ENCODE measurements around the gene NFKBIA.
"Not testable (repeated sequence)": the region's sequence is repeated elsewhere in the genome, so short reads cannot be mapped to it uniquely, and the experiment has no call there.

NFKBIA gene

GRCh38 chr14:35404449-35405303, at the start of gene NFKBIA:
TSS of gene NFKBIA (minus strand) at chr14:35404749. CDS start at chr14:35404644, 105 bp downstream.
- no peak for FAIRE-seq

GRCh38 chr14:35446450-35446849, 41.9 kb upstream of the NFKBIA start:
- no peak for FAIRE-seq

- FAIRE-seq = no peak
Observed at GRCh38 chr14:35444104-35444503, 39.6 kb upstream of the NFKBIA start.

GRCh38 chr14:35441160-35441559, 36.6 kb upstream of the NFKBIA start:
- FAIRE-seq = no peak

GRCh38 chr14:35438910-35439713, 34.6 kb upstream of the NFKBIA start:
- no peak for FAIRE-seq

GRCh38 chr14:35438492-35438891, 33.9 kb upstream of the NFKBIA start:
- FAIRE-seq = not testable (repeated sequence)

- no peak for FAIRE-seq
Observed at GRCh38 chr14:35435177-35435576, 30.6 kb upstream of the NFKBIA start.

- FAIRE-seq = no peak
Observed at GRCh38 chr14:35433826-35434225, 29.3 kb upstream of the NFKBIA start.

- no peak for FAIRE-seq
Observed at GRCh38 chr14:35430459-35431199, 26.1 kb upstream of the NFKBIA start.

- FAIRE-seq = no peak
Observed at GRCh38 chr14:35429951-35430350, 25.4 kb upstream of the NFKBIA start.

GRCh38 chr14:35425850-35426249, 21.3 kb upstream of the NFKBIA start:
- no peak for FAIRE-seq

GRCh38 chr14:35423621-35424020, 19.1 kb upstream of the NFKBIA start:
- no peak for FAIRE-seq

GRCh38 chr14:35420036-35420811, 15.7 kb upstream of the NFKBIA start:
- no peak for FAIRE-seq

GRCh38 chr14:35419429-35419841, 14.9 kb upstream of the NFKBIA start:
- no peak for FAIRE-seq

- FAIRE-seq = no peak
Observed at GRCh38 chr14:35418093-35418492, 13.5 kb upstream of the NFKBIA start.

GRCh38 chr14:35416108-35416750, 11.7 kb upstream of the NFKBIA start:
- FAIRE-seq = no peak

GRCh38 chr14:35414365-35414764, 9.8 kb upstream of the NFKBIA start:
- no peak for FAIRE-seq

GRCh38 chr14:35412272-35413056, 7.9 kb upstream of the NFKBIA start:
- no peak for FAIRE-seq

- no peak for FAIRE-seq
Observed at GRCh38 chr14:35410858-35411257, 6.3 kb upstream of the NFKBIA start.

GRCh38 chr14:35409595-35409994, 5.0 kb upstream of the NFKBIA start:
- FAIRE-seq = no peak

GRCh38 chr14:35408026-35408425, 3.5 kb upstream of the NFKBIA start:
- FAIRE-seq = no peak
